ENCODE measurements around the gene DOCK1.

DOCK1 gene

GRCh38 chr10:127408733-127409132 is 503.5 kb downstream of the DOCK1 start:
- no peak for DNase-seq

GRCh38 chr10:127410030-127410429 is 504.8 kb downstream of the DOCK1 start:
- DNase-seq = no peak

- no peak for DNase-seq
Observed at GRCh38 chr10:127411062-127411461, 505.8 kb downstream of the DOCK1 start.

- DNase-seq = no peak
Observed at GRCh38 chr10:127413326-127413725, 508.1 kb downstream of the DOCK1 start.

DNA sequence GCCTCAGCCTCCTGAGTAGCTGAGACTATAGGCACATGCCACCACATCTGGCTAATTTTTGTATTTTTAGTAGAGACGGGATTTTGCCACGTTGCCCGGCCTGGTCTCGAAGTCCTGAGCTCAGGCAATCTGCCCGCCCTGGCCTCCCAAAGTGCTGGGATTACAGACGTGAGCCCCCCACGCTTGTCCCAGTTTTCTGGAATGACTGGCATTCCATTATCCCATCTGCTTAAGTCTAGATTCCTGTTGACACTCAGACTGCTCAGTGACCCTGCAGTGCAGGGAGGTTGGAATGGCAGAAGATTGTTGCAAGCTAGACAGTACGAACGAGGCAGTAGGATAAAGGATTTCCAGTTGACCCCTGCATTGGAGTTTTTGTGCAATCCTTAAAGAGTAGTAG is 508.8 kb downstream of the DOCK1 start:
- no peak for DNase-seq

DNA sequence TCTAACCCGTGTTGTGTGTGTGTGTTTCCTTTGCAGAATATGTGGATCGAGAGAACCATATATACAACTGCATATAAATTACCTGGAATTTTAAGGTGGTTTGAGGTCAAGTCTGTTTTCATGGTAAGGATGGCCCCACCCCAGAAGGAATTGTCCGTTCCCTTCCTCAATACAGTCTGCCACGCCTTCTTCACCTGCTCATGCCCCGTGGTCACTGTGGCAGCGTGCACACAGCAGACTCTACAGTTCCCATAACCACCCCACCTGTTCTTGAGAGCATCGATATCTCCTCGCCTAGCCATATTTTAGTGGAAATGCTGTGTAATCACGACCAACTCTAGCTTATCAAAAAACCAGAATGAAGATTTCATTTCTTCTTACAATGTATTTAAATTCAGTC is 509.9 kb downstream of the DOCK1 start:
- DNase-seq = no peak

GRCh38 chr10:127415901-127416581 is 510.8 kb downstream of the DOCK1 start:
- DNase-seq = no peak

DNA sequence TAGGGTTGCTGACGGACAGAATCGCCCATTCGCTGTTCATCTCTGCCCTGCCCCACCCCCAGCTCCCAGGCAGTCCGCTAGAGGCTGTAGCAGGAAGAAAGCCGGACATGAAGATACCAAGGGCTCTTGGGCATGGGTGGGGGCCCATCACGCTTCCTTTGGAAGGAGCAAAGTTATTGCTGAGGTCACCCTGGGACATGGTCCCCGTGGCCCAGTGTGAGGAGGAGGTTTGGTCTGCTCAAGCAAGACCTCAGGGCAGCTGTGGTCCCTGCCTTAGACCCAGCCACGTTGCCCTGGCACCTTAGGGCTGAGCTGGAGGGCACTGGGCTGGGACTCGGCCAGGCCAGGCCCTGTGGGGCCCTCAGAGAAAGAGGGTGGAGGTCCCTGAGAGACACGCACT is 511.8 kb downstream of the DOCK1 start:
- DNase-seq = no peak

DNA sequence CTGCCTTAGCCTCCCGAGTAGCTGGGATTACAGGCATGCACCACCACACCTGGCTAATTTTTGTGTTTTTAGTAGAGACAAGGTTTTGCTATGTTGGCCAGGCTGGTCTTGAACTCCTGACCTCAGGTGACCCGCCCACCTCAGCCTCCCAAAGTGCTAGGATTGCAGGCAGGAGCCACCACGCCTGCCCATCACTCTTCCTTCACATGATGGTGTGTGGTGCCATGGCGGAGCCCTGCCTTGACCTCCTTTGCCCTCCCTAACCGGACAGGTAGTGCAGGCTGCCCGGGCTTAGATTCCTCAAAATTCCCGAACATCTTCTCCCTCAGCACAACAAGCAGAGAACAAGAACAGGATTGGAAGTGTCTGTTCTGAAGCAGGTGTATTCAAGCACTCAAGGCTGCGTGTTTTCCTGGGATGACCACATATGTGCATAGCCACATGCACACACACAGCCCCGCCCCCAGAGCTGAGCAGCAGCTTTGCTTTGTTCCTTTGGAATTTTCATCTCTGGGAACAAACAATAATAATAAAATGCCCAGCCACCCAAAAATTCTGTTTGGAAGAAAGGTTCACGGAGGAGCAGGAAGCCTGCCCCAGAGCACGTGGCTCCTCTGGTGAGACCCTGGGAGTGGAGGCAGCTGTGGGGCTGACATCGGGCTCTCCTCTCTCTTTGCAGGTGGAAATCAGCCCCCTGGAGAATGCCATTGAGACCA is 512.6 kb downstream of the DOCK1 start:
- DNase-seq = no peak

DNA sequence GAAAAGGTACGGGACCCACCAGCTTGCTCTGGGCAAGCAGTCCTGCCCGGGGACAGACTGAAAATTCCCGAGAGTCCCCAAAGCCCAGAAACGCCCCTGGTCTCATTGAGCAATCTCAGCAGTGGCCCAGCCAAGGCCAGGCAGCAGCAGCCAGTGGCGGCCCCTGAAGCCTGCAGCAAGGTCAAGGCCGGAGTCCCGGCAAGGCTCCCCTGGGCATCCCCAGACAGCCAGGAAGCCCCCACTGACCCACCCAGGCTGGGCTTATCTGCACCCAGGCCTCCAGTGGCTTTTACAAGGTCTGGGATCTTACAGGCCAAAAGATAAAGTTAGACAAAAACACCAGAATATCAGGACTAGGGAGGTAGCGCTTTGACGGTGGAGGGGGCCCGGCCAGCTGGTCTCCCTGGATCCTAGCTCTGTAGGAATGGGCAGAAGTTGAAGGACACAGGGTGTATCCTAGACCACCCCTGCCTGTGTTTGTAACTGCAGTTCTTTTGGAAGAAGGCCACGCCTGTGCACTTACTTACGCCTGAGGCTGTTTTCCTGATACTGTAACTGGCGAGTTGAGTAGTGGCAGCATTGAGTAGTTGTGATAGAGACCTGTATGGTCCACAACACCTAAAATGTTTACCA is 513.4 kb downstream of the DOCK1 start:
- no peak for DNase-seq

- DNase-seq = no peak
Observed at GRCh38 chr10:127420138-127420684, 515.0 kb downstream of the DOCK1 start.

DNA sequence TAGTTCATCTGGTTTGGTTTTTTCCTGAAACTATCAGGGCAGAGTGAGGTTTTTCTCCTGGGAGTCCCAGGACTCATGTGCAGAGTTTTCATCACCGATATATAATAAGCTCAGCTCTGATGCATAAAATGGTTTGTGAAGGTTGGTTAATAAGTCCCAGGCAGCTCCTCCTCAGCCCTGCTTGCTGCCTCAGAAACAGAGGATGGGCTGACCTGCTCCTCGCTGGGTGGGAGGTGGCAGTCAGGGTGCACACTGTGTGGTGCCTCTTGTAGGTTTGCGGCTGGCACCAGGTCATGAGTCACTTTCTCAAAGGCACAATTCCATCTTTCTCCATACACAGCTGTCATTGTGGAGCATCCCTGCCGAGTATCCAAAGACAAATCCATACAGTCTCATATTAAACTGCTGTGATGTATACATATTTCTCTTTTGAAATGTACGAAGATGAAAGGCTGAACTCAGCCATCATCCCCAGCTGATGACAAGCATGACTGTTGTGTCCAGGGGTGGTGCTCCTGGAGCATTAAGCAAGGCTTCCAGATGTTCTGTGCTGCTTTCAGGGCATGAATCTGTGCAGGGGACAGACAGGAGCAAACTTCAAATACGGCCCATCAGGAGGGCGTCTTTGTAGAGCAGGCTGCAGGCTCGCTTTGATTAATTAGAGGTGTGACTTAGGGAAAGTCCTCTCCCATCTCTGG is 518.1 kb downstream of the DOCK1 start:
- no peak for DNase-seq

GRCh38 chr10:127424594-127425264 is 519.5 kb downstream of the DOCK1 start:
- DNase-seq = no peak

- DNase-seq = no peak
Observed at GRCh38 chr10:127426746-127427145, 521.5 kb downstream of the DOCK1 start.

GRCh38 chr10:127427926-127428325 is 522.7 kb downstream of the DOCK1 start:
- DNase-seq = no peak

- DNase-seq = no peak
Observed at GRCh38 chr10:127428385-127428980, 523.3 kb downstream of the DOCK1 start.

GRCh38 chr10:127429601-127430312 is 524.5 kb downstream of the DOCK1 start:
- no peak for DNase-seq

GRCh38 chr10:127431525-127431924 is 526.3 kb downstream of the DOCK1 start:
- DNase-seq = no peak

GRCh38 chr10:127434006-127434405 is 528.8 kb downstream of the DOCK1 start:
- no peak for DNase-seq

GRCh38 chr10:127435246-127435645 is 530.0 kb downstream of the DOCK1 start:
- no peak for DNase-seq

DNA sequence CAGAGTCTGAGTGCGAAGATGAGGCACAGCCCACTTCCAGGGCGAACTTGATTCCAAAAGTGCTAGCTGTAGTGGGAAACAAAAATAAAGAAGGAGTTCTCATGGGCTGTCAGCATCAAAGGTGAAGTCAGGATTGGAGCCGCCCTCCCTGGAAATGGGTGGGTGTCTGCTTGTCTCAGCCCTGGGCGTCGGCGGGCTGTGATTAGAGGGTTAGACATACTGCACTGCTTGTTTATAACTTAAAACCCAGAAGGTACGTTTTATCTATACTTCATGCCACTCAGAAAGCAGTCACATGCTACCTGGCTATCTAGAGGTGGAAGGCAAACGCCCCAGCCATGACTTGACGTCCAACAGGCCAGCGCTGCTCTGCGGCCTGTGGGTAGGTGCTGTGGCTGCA is 535.1 kb downstream of the DOCK1 start:
- no peak for DNase-seq

All from suppressor macrophage treated with lipopolysaccharide for 4 hours (primary cell).